HEK293 (cell line): Measurements from ENCODE around the gene CNPY4.

Experiments
- BCL11B ChIP-seq: fragments of 450-650 bp; formaldehyde crosslinking; IDR thresholded peaks from 2 replicates; pipeline ENCODE4 v1.5.1; 2016; ENCODE audit warnings: low read depth, missing biosample characterization, missing genetic modification characterization
- KLF1 ChIP-seq: fragments of 450-650 bp; formaldehyde crosslinking; IDR thresholded peaks from 2 replicates; pipeline ENCODE4 v1.5.1; 2016; ENCODE audit warnings: missing biosample characterization, missing genetic modification characterization
- OVOL3 ChIP-seq: fragments of 450-650 bp; formaldehyde crosslinking; IDR thresholded peaks from 2 replicates; pipeline ENCODE4 v1.5.1; 2016; ENCODE audit warnings: missing biosample characterization, missing genetic modification characterization
- ZBTB44 ChIP-seq: fragments of 450-650 bp; IDR thresholded peaks from 2 replicates; pipeline ENCODE4 v1.5.1; 2018; ENCODE audit warnings: missing biosample characterization, mild to moderate bottlenecking, missing genetic modification characterization
- ZEB2 ChIP-seq: fragments of 450-650 bp; formaldehyde crosslinking; IDR thresholded peaks from 2 replicates; pipeline ENCODE4 v1.5.1; 2016; ENCODE audit warnings: missing biosample characterization, missing genetic modification characterization
- ZFP69B ChIP-seq: fragments of 450-650 bp; formaldehyde crosslinking; IDR thresholded peaks from 2 replicates; pipeline ENCODE4 v1.5.1; 2016; ENCODE audit warnings: missing biosample characterization, missing genetic modification characterization
- ZNF169 ChIP-seq: fragments of 450-650 bp; formaldehyde crosslinking; IDR thresholded peaks from 2 replicates; pipeline ENCODE4 v1.5.1; 2016; ENCODE audit warnings: missing biosample characterization, missing genetic modification characterization
- ZNF18 ChIP-seq: fragments of 450-650 bp; formaldehyde crosslinking; IDR thresholded peaks from 2 replicates; pipeline ENCODE4 v1.5.1; 2016; ENCODE audit warnings: missing biosample characterization, missing genetic modification characterization
- ZNF2 ChIP-seq: fragments of 450-650 bp; formaldehyde crosslinking; IDR thresholded peaks from 2 replicates; pipeline ENCODE4 v1.5.1; 2016; ENCODE audit warnings: missing biosample characterization, missing genetic modification characterization
- ZNF223 ChIP-seq: fragments of 450-650 bp; formaldehyde crosslinking; IDR thresholded peaks from 2 replicates; pipeline ENCODE4 v1.5.1; 2016; ENCODE audit warnings: missing biosample characterization, missing genetic modification characterization
- ZNF26 ChIP-seq: fragments of 450-650 bp; formaldehyde crosslinking; IDR thresholded peaks from 2 replicates; pipeline ENCODE4 v1.5.1; 2016; ENCODE audit warnings: missing biosample characterization, missing genetic modification characterization
- ZNF280C ChIP-seq: fragments of 450-650 bp; formaldehyde crosslinking; IDR thresholded peaks from 2 replicates; pipeline ENCODE4 v1.5.1; 2016; ENCODE audit warnings: missing biosample characterization, missing genetic modification characterization
- ZNF280D ChIP-seq: fragments of 450-650 bp; formaldehyde crosslinking; IDR thresholded peaks from 2 replicates; pipeline ENCODE4 v1.5.1; 2016; ENCODE audit warnings: missing biosample characterization, missing genetic modification characterization
- ZNF302 ChIP-seq: fragments of 450-650 bp; formaldehyde crosslinking; IDR thresholded peaks from 2 replicates; pipeline ENCODE4 v1.5.1; 2016; ENCODE audit warnings: missing biosample characterization, missing genetic modification characterization, low read depth
- ZNF366 ChIP-seq: fragments of 450-650 bp; formaldehyde crosslinking; conservative IDR thresholded peaks from 2 replicates; pipeline ENCODE4 v1.5.1; 2016; ENCODE audit warnings: missing biosample characterization, missing genetic modification characterization
- ZNF391 ChIP-seq: fragments of 450-650 bp; formaldehyde crosslinking; IDR thresholded peaks from 2 replicates; pipeline ENCODE4 v1.5.1; 2016; ENCODE audit warnings: low read depth, missing biosample characterization, missing genetic modification characterization, borderline replicate concordance
- ZNF501 ChIP-seq: fragments of 450-650 bp; formaldehyde crosslinking; IDR thresholded peaks from 2 replicates; pipeline ENCODE4 v1.5.1; 2016; ENCODE audit warnings: missing biosample characterization, missing genetic modification characterization
- ZNF530 ChIP-seq: fragments of 450-650 bp; formaldehyde crosslinking; IDR thresholded peaks from 2 replicates; pipeline ENCODE4 v1.5.1; 2016; ENCODE audit warnings: low read depth, missing biosample characterization, missing genetic modification characterization
- ZNF548 ChIP-seq: fragments of 450-650 bp; formaldehyde crosslinking; IDR thresholded peaks from 2 replicates; pipeline ENCODE4 v1.5.1; 2016; ENCODE audit warnings: missing biosample characterization, missing genetic modification characterization
- ZNF549 ChIP-seq: fragments of 450-650 bp; IDR thresholded peaks from 2 replicates; pipeline ENCODE4 v1.5.1; 2018; ENCODE audit warnings: missing biosample characterization, missing genetic modification characterization, mild to moderate bottlenecking, inconsistent platforms, moderate library complexity
- ZNF623 ChIP-seq: fragments of 450-650 bp; formaldehyde crosslinking; IDR thresholded peaks from 2 replicates; pipeline ENCODE4 v1.5.1; 2016; ENCODE audit warnings: missing biosample characterization, missing genetic modification characterization
- ZNF654 ChIP-seq: fragments of 450-650 bp; formaldehyde crosslinking; IDR thresholded peaks from 2 replicates; pipeline ENCODE4 v1.5.1; 2016; ENCODE audit warnings: low read depth, missing biosample characterization, missing genetic modification characterization
- ZNF677 ChIP-seq: fragments of 450-650 bp; IDR thresholded peaks from 2 replicates; pipeline ENCODE4 v1.5.0; 2018; ENCODE audit warnings: missing biosample characterization, mild to moderate bottlenecking, missing genetic modification characterization, moderate library complexity
- ZNF692 ChIP-seq: fragments of 450-650 bp; formaldehyde crosslinking; IDR thresholded peaks from 2 replicates; pipeline ENCODE4 v1.5.1; 2016; ENCODE audit warnings: missing biosample characterization, missing genetic modification characterization
- ZNF707 ChIP-seq: fragments of 450-650 bp; formaldehyde crosslinking; IDR thresholded peaks from 2 replicates; pipeline ENCODE4 v1.5.1; 2016; ENCODE audit warnings: missing biosample characterization, missing genetic modification characterization
- ZNF843 ChIP-seq: fragments of 450-650 bp; formaldehyde crosslinking; IDR thresholded peaks from 2 replicates; pipeline ENCODE4 v1.5.1; 2016; ENCODE audit warnings: missing biosample characterization, missing genetic modification characterization

The CNPY4 gene

GRCh38 chr7:100126931-100127865, 7.8 kb downstream of the CNPY4 start, which contains the start of gene MBLAC1 (continued):
- TF ChIP-seq ZNF623 (tag by site-specific recombination), result 0 out of 2 replicates have a peak, but pooled peaks have one; percentile 5
- no peak for TF ChIP-seq OVOL3 (tag by site-specific recombination)
- no peak for TF ChIP-seq ZNF549
- TF ChIP-seq ZNF366, result peak; percentile 73; the same call in 1 of the 2 replicates
- peak; percentile 25; the same call in 1 of the 2 replicates for TF ChIP-seq ZNF843 (tag by site-specific recombination)
- TF ChIP-seq ZFP69B (tag by site-specific recombination), result peak; percentile 43; the same call in 1 of the 2 replicates
- no peak for TF ChIP-seq ZNF280D
- TF ChIP-seq ZNF530 (tag by site-specific recombination), result no peak
- TF ChIP-seq ZNF654 (tag by site-specific recombination), result no peak
- TF ChIP-seq BCL11B (tag by site-specific recombination), result peak; percentile 76; the same call in 1 of the 2 replicates
- no peak for TF ChIP-seq ZNF302 (tag by site-specific recombination)
- TF ChIP-seq ZNF548 (tag by site-specific recombination), result no peak
- no peak for TF ChIP-seq ZNF707
- TF ChIP-seq ZBTB44, result no peak
- TF ChIP-seq ZNF223 (tag by site-specific recombination), result no peak
- peak; percentile 98 for TF ChIP-seq ZNF501 (tag by site-specific recombination)
- peak; percentile 13; the same call in 1 of the 2 replicates for TF ChIP-seq ZNF391 (tag by site-specific recombination)
- no peak for TF ChIP-seq ZNF2 (tag by site-specific recombination)
- peak; percentile 66; the same call in 1 of the 2 replicates for TF ChIP-seq ZNF18 (tag by site-specific recombination)
- TF ChIP-seq ZEB2, result peak; percentile 93; the same call in 1 of the 2 replicates
- TF ChIP-seq KLF1 (tag by site-specific recombination), result peak; percentile 44; the same call in 1 of the 2 replicates
- TF ChIP-seq ZNF692 (tag by site-specific recombination), result peak; percentile 72
- no peak for TF ChIP-seq ZNF280C (tag by site-specific recombination)
- no peak for TF ChIP-seq ZNF677 (tag by site-specific recombination)
- no peak for TF ChIP-seq ZNF169 (tag by site-specific recombination)
- no peak for TF ChIP-seq ZNF26 (tag by site-specific recombination)
